Stimulated activated CD8-positive, alpha-beta memory T cell treated with anti-CD3 and anti-CD28 coated beads, Interleukin-12 subunit alpha, Interleukin-12 subunit beta, amount 100 ng/mL, for 24 hours (primary cell): Measurements from ENCODE around the gene STRIP1.

Experiments used
- DNase-seq: peaks from one replicate; pipeline ENCODE4 v3.0.0-alpha.2; 2020; ENCODE audit errors: extremely low read depth

The STRIP1 gene

DNA sequence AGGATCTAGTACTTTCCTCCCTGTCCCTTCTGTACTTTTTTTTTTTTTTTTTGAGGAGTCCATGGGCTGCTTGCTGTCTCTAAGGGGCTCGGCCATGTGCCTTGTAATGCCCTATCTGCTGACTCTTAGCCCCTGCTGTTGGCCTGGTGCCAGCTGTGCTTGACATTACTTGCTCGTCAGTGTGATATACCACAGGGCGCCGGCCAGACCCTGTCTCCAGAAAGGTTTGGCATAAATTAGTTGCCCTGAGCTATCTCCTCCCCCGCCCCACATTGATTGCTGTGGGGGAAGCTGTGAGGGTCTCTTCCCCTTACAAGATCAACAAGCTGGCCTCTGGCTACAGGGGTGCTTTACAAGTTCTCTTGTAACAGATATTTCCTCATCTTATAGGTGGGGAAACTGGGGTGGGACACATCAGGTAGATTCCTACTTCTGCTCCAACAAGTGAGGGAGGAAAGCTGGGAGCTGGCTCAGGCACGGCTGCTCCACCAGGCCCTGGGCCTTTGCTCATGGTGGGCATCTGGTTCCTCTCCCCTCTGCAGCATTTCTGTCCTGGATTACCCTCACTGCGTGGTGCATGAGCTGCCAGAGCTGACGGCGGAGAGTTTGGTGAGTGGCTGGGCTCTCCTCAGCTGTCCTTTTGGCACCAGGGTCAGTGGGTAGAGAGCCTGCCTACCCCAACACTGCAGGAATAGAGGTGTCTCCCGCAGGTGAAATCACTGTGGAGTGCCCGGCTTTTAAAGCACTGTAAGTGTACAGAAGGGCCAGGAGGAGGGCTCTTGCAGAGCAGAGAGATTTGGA lies 15.6 kb downstream of the STRIP1 start:
- DNase-seq: no peak

DNA sequence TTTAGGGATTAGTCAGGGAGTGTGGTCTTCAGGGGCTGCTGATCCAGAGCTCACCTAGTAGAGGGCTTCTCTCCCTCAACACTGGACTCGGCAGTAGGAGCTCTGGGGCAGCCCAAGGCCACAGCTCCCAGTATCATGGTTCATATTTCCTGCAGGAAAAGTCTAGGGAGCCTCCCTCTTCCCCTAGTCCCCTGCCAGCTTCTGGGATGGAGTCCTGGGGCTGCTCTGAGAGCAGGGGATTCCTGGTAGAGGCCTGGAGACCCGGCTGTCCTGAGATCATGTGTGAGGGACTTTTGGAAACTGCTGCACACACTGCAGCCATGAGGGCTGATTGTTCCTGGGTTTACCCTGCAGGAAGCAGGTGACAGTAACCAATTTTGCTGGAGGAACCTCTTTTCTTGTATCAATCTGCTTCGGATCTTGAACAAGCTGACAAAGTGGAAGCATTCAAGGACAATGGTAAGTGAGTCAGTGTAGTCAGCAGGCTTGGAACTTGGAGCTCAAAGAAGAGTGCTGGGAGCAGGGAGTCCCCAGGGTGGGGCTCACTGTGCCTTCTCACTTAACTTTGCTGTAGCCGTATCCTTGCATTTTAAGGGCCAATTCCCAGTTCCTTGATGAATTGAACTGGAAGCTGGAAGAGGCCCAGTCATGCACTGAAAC lies 16.3 kb downstream of the STRIP1 start:
- DNase-seq: no peak

GRCh38 chr1:110051262-110051648 lies 16.8 kb downstream of the STRIP1 start:
- DNase-seq: no peak

- no peak for DNase-seq
These were observed 19.4 kb downstream of the STRIP1 start for GRCh38 chr1:110053552-110054428.

GRCh38 chr1:110055493-110056284 lies 21.3 kb downstream of the STRIP1 start:
- no peak for DNase-seq

DNA sequence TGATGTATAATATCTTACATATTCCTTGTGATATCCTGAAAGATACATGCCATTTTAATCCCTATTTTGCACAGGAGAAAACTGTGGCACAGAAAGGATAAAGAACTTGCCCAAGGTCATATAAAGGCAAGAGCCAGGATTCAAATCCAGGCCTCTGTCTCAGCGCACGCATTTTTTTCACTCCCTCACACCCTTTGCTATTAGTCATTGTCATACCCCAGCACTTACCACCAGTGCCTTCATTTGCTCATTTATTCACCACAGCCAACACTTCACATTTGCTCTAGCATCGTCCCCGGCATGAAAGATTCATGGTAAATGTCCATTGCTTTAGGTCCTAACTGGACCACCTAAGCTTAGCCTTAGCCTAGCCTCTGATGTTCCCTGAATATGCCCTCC lies 21.9 kb downstream of the STRIP1 start:
- DNase-seq: no peak

DNA sequence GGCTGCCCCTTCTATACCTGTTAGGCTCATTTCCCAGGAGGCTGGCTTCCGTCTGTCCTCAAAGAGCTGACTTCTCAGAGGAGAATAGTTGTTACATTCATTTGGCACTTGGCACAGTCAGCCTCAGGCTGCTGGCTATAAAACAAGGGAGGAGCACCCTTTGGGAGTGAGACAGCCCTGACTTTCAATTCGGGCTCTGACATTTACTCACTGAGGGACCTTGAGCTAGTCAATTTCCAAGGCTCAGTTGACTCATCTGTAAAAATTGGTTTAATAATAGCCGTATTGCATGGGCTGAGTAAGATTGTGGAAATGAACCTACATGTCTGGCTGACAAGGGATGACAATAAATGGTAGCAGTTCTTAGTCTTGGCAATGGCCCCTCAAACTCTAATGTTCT lies 22.4 kb downstream of the STRIP1 start:
- DNase-seq: no peak

DNA sequence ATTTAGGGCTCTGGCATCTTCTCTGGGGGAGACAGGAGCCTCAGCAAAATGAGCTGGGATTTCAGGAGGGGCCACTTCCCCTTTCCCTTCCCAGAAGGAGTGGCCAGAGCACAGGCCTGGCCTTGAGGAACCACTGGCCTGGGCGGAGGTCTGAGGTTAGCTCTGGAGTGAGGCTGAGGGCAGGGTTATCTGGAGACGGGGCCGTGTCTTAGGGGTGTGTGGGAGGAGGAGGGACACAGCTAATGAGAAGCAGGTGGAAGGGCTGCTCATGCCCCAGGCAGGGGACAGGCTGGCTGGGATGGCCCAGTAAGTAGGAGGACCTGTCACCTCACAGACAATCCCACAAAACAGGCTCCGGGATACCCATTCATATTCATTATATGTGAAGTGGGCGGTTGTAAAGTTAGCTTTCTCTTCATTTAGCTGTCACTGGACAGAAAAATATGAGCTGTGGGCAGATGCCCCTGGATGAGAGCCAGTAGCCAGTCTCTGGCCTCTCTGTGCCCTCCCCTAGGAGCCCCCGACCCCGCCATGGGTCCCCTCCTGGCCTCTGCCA lies 23.6 kb downstream of the STRIP1 start:
- no peak for DNase-seq

DNA sequence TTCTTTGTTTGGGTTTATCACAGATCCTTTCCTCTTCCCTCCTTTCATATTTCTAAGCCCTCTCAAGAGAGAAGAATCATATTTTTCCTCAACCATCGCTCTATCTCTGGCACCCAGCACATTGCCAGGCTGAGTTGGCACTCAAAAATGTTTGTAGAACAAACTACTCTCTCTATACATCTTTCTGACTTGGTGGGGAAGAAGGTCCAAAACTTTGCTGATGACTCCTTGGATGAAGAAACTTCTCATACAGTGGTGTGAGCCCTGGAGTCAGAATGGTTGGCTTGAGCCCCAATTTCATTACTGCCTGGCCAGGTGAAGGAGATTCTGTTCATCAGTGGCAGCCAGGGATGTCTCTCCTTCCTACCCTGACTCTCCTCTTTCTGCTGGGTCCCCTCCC lies 24.2 kb downstream of the STRIP1 start:
- DNase-seq: no peak

DNA sequence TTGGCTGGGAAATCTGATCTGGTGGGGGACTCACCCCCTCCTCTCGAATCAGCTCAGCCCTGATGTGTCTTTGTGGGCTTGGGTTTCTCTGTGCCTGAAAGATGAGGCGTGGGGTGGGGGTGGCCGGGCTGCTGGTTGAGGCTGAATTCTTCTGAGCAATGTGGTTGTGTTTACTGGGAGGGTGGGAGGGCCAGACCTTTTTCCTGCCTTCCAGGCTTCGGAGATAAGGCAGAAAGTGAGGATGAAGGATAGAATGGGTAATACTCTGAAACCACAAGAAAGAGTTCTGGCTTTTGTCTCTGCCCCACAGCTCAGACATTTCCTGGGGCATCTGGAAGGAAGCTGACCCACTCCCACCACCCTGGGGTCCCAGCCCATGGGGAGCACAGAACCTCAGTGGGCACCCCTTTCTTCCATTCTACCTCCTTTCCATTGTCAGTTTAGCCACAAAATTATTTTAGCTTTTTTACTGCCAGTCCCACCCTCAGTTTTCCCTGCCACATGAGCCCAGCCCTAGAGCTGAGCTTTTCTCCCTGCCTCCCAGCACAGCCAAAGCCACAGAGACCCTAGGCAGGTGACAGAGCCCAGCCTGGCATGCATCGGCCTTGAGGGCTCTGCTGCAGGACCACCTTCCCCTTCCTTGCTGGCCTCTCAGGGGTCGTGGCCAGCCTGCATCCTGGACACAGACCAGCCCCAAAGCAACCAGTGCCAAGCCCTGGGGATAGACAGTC lies 24.9 kb downstream of the STRIP1 start:
- DNase-seq: no peak

GRCh38 chr1:110060034-110060661 lies 25.7 kb downstream of the STRIP1 start:
- DNase-seq: no peak

DNA sequence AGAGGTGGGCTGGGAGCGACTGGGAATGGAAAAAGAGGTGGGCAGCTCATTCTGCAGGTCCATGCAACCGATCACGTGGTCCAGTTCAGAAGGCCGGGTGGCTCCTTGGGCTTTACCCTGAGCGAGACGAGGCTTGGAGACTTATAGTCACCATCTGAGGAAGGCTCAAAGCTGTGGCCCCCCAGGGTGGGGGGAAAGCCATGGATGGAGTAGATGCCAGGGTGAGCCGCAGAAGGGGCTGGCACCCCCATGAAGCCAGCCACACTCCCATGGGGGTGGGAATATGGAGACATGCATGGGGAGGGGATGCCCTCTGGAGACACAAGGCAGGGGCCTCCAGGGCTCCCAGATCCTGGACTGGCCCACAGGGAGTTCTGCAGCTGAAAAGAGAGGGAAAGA lies 26.2 kb downstream of the STRIP1 start:
- no peak for DNase-seq

- DNase-seq: no peak
These were observed 26.9 kb downstream of the STRIP1 start for GRCh38 chr1:110061341-110061740.

- no peak for DNase-seq
These were observed 28.2 kb downstream of the STRIP1 start for GRCh38 chr1:110062612-110063011.

DNA sequence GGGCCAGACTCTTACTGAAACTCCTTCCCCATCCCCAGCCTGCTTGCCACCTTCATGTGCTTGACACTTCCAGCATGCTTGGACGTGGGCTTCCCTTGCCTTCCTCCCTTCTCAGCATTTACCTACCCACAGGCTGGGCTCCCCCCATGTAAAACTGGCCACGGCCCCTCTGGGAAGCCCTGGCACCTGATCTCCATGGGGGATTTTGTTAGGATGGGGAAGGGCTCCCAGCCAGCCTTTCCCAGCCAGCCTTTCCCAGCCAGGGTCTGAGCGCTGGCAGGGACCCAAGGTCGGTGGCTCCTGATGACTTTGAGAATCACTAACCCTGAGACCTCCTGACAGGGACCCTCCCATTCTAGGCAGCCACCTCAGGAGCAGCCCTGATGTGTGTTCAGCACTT lies 29.4 kb downstream of the STRIP1 start:
- DNase-seq: no peak

DNA sequence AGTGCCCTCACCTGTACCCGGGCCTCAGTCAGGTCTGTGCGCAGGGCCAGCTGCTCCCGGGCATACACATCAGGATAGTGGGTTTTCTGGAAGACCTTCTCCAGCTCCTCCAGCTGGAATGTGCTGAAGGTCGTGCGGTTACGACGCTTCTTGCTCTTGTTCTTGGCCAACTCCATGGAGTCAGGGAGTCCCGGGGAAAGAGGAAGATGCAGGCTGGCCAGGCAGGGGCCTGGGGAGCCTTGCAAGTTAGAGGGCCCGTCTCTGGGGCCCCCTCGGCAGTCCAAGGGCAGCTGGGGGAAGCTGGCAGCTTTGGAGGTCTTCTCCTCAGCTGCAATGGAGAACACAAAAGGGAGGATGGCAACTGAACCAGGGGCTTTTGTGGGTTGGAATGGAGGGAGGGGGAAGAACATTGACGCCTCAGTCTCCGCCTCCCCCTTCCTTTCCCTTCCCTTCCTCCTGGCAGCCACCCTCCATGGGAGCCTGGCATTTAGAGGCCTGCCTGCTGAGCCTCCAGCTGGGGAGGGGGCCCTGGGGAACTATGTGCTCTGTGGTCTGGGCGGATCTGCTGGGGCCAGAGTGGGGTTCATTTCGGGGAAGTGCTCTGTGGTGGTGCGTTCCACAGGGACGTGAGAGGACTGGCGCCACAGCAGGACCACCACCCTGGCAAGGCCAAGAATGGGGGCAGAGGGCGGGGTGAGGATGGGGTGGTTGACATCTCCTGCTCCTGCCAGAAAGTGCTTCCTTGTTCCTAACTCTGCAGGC lies 30.3 kb downstream of the STRIP1 start:
- DNase-seq: no peak

GRCh38 chr1:110065841-110066240 lies 31.4 kb downstream of the STRIP1 start:
- no peak for DNase-seq

GRCh38 chr1:110067479-110067892 lies 33.1 kb downstream of the STRIP1 start:
- DNase-seq: no peak

DNA sequence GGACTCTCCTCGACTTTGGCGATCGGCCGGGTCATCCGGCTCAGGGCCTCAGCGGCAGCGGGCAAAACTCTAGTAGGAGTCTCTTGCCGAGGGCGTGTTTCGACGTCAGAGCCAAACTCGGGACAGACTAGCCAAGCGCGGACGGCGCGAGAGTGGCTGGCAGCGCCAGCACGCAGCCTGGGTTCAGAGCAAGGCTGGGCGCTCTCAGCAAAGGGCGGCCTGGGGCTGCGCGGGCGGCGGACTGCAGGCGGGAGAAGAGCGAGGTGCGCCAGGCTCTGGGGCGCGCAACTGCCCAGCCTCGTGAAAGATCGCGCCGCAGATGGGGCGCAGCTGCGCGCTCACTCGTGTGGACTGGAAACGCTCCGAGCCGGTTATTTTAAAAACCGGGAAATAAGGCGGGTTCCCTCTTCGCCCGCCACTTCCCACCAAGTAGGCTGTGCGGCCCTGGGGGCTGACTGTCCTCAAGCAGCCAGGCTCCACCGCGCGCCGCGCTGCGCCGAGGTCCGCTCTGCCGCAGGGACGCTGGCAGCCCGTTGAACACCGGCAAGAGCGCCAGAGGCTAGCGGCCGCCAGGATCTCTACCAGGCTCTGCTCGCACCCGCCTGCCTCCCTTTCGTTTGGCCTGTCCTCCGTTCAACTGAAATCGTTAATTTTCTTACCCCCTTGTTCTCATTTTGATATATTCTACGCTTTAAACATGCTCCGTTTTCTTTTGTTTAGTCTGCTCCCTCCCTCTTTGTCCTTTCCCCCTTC lies 33.6 kb downstream of the STRIP1 start:
- no peak for DNase-seq
